ENCODE measurements around the gene LGI1.

Gene LGI1

DNA sequence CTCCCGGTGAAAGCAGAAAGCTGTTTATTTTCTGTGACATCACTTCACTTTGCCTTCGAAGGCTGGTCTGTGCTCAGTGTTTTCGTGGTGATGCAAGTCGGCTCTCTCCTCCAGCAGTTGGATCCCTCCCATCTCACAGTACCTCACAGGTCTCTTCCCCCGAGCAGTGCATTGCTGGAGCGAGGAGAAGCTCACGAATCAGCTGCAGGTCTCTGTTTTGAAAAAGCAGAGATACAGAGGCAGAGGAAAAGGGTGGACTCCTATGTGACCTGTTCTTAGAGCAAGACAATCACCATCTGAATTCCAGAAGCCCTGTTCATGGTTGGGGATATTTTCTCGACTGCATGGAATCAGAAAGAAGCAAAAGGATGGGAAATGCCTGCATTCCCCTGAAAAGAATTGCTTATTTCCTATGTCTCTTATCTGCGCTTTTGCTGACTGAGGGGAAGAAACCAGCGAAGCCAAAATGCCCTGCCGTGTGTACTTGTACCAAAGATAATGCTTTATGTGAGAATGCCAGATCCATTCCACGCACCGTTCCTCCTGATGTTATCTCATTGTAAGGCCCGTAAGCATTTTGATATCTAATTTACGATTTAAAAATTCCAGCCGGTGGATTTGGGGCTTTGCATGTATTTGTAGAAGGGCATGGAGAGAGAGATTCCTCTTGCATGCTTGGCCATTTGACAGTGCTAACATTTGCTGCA lies at the start of gene LGI1:
LGI1 (plus strand) TSS at position 136 of the 707 bp plus-strand sequence; CDS start at position 345, 209 bp downstream.
- no peak for DNase-seq

DNA sequence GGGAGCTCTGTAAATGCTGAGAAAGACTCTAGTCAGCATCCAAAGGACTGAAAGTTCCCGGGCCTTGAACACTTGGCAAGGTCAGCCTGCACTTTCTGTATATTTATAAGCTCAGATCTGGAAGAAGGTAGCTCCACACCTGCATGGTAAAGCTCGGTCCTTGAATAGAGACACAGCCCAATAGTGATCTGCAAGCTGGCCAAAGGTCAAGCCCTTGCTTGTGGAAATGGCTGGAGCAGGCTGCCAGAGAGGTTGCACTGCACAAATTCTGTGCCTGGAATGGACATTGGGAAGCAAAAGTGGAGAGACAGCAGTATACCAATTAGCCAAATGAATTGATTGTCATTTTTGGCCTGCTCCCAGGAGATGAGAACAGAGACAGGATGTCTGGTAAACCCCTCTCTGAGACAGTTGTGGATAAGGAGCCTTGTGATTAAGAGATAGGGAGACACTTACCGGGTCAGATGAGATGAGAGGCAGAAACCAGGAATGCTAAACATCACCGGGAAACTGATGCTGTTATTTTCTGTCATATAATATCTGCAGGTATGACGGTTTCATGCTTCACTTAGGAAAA lies 47.3 kb upstream of the LGI1 start:
- no peak for DNase-seq

DNA sequence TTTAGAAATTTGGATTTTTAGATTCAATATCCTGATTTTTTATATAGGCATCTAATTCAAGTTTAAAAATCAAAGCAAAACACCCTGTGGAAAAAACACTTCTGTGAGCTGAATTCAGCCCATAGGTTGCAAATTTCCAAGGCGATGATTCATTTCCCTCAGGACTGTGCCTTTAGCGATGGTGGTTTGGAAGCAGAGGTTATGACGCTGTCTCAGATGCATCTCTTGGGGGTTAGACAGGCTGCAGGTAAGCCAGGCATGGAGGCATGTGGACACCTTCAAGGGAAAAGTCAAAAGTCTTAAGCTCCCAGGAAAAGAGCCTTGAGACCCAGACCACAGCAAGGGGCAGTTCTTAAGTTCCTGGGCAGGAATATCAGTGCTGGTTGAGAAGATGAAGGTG lies 45.8 kb upstream of the LGI1 start:
- DNase-seq = no peak

DNA sequence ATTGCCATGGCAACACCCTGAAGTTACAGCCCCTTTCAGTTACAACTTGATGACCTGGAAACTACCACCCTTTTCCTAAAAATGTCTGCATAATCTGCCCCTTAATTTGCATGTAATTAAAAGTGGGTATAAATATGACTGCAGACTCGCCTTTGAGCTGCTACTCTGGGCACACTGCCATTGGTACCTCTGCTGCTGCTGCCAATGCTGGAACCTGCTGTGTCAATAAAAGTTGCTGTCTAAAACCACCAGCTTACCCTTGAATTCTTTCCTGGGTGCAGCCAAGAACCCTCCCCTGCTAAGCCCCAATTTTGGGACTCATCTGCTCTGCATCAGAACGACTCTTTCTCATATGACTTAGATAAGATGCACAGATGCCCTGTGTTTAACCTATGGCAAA lies 45.1 kb upstream of the LGI1 start:
- DNase-seq = no peak

DNA sequence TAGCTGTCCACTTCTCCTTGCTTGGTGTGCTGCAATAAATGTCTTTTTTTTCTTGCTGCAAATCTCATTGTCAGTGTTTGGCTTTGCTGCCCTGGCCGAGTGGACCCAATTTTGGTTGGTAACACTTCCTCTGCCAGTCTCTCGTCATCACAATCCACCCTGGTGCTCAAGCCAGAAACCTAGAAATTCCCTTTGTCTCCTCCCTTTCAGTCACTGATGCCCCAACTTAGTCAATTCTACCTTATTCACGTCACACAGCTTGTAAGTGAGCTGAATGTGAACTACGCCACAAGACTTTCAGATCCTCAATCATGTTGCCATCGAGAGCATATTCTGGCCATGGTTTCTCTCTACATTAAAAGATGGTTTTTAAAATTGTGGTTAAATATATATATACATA lies 42.4 kb upstream of the LGI1 start:
- no peak for DNase-seq

DNA sequence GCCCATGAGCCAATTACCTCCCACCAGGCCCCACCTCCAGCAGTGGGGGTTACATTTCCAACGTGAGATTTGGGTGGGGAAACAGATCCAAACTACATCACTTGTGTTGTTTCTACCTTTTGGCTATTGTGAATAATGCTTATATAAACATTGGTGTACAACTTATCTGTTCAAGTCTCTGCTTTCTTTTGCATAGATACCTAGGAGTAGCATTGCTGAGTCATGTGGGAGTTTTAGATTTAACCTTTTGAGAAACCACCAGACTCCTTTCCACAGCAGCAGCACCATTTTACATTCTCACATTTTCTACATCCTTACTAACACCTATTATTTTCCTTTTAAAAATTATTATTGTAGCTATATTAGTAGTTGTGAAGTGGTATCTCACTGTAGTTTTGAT lies 41.0 kb upstream of the LGI1 start:
- no peak for DNase-seq

DNA sequence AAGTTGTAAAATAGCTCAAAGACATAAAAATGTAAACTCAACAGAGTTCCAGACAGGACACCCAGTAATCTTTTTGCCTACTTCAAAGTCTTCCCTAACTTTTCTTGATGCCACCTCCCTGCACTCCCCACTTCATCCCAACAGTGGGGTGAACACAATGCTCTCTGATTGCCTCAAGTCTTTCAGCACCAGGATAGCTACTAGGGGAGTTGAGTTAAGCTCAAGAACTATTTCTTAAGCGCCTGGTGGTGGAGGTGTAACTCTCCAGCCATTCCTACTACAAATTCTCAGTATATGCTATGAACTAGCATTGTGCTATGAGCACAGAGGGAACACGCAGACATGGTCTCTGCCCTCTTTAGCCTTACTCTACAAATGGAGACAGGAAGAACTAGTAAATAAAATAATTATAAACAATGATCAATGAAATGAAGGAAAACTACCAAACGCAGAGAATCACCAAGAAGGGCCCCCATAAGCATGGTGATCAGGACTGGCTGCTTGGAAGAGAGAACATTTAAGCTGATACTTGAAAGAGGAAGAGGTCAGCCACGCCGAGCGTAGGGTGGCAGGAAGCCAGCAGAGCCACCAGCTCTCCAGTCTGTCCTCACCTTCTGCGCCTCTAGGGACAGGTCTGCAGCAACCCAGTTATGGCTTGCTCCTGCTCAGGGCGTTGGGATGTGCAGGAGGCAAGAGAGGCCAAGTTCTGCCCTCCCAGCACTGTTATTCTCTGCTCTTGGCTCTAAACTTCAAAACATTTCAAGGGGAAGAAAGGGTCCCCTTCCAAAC lies 38.6 kb upstream of the LGI1 start:
- peak; percentile 56 to 67 for DNase-seq

DNA sequence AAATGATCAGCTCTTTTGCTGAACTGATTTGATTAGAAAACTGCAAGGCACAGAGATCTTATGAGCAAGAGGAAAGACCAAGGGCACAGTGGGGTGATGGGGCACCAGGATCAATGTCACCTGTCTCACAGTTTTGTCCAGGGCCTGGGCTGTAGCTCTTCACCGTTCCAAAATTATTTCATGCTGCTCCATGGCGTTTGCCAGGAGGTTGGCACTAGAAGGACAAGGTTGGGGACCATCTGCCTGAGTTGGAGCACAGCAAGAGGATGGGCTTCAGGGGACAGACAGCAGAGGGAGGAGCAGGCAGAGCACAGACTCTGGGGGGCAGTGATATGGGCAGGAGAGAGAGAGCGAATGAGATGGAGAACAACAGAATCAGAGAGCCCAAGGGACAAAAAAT lies 37.8 kb upstream of the LGI1 start:
- DNase-seq = no peak

DNA sequence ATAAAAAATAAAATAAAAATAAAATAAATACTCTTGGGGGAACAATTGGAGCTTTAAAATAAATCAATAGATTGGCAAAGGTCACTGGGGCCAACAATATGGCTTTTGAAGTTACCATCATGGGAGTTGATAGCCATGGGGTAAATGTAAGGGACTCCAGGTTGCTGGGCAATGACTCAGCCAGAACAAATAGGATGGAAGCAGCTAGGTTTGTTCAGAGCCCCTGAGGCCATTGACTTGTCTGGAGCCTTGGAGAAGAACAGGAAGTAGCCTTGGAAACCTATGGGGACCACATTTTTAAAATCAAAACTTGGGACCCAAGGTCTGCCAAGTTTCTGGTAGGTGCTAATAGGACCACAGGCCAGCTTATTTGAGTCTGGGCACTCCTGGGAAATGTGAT lies 35.2 kb upstream of the LGI1 start:
- DNase-seq = no peak

DNA sequence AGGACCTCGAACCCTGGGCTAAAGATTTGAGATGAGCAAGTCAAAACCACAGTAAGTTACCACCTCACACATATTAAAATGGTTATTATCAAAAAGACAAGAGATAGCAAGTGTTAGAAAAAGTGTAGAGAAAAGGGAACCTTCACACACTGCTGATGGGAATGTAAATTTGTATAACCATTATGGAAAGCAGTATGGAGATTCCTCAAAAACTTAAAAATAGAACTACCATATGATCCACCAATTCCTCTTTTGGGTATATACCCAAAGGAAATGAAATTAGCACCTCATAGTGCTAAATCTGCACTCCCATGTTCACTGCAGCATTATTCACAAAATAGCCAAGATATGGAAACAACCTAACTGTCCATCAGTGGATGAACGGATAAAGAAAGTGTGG lies 34.6 kb upstream of the LGI1 start:
- DNase-seq = no peak

DNA sequence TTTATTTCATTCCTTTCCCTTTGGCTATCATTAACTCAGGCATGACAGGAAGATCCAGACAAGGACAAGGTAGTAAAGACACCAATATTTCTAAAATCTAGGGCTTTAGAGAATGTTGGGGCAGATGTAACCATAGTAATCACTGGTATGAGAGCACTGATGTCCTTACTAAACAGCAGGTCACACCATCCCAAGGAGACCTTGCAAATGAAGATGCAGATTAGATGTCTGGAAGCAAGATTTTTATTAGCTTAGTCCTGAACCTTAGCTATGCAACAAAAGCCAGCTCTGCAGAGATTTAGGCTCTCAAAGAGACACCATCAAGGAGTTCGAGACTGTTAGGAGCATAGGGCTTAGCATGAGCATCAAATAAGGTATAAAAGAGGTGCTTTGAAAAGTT lies 31.7 kb upstream of the LGI1 start:
- DNase-seq = no peak

DNA sequence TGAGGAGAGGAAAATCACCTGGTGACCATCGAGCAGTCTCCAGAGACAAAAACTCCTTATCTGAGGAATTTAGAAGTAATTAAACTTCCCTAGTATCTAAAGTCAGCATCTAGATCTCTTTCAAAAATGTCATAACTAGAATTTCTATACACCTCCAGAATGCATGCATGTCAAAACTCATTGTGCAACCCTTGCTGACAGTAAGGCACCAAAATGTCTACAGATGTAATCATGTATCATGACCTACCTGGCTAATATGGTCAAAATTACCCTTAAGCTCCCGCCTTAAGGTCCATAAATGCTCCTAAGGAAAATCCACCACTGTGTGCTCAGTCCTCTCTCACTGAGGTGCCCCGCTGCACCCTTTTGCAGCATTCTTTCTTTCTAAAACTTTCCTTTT lies 16.4 kb upstream of the LGI1 start:
- DNase-seq = no peak

DNA sequence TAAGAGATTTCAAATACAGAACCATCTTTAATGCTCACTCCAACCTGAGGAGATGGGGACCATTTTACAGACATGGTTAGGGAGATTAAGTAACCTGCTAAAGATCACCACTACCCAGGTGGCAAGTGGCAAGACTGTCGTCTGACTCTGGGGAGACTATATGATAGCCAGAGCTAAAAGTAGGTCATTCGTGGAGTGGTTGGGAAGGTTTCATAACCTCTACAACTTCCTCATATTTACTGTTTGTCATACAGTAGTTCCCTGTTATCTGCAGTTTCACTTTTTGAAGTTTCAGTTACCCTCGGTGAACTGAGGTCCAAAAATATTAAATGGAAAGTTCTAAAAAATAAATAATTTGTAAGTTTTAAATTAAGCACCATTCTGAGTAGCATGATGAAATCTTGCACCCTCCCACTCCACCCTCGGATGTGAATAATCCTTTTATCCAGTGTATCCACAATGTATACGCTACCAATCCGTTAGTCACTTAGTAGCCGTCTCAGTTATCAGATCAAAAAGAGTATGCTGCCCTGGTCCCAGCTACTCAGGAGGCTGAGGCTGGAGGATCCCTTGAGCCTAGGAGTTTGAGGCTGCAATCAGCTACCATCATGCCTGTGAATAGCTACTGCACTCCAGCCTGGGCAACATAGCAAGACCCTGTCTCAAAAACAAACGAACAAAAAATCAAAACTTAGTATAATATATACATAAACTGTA lies 14.9 kb upstream of the LGI1 start:
- DNase-seq = peak; percentile 67 to 85

DNA sequence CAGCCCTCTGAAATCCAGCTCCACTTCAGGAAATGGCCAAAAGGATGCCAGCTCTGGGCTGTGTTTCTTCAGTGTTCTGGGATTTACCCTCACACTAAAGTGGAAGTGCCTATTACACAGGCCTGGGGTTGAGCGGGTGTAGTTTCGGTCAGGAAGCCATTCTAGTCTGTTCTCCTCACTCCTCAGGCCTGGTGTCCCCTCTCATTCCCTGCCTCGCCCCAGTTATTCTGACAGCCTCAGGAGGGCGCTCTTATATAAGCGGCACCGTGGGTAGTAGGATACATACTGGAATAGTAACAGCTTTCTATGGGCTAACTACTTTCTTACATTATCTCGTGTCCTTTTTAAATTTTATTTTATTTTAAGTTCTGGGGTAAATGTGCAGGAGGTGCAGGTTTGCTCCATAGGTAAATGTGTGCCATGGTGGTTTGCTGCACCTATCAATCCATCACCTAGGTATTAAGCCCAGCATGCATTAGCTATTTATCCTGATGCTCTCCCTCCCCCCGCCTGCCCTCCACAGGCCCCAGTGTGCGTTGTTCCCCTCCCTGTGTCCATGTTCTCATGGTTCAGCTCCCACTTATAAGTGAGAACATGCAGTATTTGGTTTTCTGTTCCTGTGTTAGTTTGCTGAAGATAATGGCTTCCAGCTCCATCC lies 12.2 kb upstream of the LGI1 start:
- peak; percentile 10 to 37 for DNase-seq

DNA sequence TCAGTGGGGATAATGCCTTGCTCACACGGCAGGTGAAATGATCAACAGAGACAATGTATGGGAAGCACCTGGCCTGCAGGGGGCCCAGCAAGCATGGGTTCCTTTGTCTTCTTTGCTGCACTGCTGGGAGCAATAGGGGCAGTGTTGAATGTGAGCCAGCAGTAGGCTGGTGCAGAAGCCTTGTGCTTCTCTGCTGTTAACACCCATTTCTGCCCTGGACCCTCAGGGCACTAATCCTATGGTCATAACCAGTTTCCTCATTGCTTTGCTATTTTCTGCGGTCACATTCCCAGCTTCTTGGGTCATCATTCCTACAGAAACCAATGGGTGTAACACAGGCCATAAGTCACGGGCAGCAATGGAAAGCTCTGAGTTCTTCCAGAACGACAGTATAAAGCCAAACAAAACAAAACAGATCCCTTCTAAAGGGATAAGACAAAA lies 10.9 kb upstream of the LGI1 start:
- DNase-seq = no peak

DNA sequence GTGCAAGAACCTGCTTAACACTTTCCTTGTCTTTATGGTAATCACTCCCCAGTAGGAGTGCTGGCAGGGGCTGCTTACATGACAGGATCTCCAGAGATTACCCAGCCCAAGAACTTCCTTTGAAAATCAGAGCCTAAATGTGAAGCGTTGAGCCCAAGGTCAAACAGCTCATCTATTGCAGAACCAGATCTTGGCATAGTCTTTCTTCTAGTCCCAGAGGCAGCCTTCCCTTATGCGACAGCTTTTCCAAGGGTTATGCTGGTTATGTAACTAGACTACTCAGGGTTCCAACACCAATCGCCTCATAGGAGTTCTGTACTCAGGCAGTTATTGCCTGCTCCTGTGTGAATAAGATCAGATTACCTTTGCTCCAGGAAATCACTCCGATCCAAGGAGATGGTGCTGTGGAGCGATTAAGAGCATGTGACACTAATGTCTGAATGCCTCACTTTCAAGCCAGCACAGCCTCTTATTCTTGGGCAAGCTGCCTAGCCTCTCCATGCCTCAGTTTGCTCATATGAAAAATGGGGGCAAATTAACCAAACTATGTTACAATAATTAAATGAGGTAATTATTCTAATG lies 8.4 kb upstream of the LGI1 start:
- DNase-seq = no peak

DNA sequence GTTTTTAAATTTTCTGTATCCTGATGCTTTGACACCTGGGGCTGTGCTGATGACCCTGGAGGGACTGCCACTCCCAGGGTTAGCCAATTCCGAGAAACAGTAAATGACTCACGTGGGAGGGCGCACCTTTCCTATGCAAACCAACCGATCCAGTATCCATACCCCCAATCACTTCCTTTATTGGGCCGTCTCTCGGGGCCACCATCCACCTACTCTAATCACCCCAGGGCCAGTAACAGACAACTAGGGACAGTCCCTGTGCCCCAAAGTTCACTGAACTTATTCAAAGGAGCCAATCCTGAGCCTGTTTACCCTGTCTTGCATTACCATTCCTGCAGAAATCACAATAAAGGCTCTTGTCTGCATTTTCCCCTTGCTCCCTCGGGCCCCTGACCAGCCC lies 6.6 kb upstream of the LGI1 start:
- no peak for DNase-seq

DNA sequence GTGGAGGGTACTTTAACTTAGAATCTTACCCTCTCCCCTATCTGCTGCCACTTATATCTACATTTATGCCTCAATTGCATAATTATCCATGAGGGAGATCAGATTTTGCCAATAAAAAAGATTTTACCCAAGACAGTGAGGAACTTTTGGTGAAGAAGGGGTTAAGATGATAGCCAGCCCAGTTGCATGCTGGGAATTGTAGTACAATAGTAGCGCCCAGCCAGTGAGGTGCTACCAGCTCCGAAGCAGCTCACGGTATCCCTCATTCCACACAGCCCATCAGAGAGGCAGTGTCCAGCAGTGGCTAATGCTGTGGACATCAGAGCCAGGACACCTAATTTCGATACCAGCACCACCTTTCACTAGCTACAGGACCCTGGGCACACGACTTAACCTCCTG lies 5.9 kb upstream of the LGI1 start:
- DNase-seq = peak; percentile 23 to 28

DNA sequence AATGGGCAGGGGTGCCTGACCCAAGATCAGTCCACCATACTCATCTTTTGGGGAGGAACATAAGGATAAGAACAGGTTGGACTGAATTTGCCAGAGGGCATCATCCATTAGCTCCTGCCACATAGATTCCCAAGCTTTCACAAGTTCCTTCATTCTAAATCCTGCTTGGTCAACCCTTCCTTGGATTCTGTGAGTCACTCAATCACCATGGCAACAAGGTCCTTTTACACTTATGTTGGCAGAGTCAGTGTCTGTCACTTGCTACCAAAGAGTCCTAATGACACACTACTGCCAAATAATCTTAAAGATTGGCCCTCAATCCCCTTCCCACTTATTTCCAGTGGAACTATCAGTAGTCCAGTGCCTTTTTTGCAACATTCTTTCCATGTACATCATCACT lies 5.0 kb upstream of the LGI1 start:
- no peak for DNase-seq

DNA sequence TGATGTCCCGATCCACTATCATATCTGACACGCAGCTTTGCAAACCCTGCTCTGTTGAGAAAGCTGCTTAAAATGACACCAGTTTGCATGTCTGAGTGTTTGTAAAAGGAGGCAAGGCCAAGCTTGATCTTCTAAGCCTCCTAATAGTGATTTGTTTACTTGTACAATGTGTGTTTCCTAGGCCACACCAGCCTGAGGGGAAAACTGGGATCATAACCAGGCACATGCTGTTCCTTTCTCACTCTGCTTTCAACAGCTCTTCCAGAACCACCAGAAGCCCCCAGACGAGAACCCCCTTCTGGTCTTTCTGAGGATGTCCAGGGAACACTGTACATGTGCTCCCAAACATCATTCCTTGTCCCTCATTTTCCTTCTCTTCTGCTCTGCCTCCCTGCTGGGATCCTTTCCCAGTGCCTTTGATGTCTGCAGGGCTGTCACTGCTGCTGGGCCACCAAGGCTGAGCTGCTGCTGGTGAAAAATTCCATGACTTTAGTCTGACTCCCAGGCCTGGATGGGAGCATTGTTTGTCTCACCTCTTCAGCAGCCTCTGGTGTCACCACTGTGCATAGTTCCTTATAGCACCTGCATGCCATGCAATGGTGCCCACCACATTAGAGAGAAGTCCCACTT lies 4.0 kb upstream of the LGI1 start:
- DNase-seq = no peak

DNA sequence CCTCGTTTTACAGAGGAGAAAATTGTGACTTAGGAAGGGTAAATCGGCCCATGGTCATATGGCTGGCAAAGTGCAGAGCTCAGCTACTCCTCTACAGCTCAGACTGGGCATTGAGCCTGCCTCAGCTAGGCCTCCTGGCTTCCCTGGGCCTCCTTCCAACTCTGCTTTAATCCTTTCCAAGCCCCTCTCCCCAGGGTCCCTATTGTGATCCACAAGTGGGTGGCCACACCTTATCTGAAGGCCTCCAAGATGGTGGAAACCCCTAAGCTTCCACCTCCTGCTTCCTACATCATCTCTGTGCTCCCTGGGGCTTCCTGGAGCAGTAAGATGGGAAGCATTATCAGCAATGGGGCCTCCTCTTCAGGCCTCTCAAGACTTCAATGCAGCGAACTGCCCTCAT lies 3.0 kb upstream of the LGI1 start:
- DNase-seq = no peak

All from Kasumi-1 (cell line).